NCI-H146 (cell line): ENCODE measurements around the gene MCOLN1.
"Not testable (repeated sequence)": the region's sequence is repeated elsewhere in the genome, so short reads cannot be mapped to it uniquely, and the experiment has no call there.

Experiments
- DNase-seq: peaks from one replicate; lab custom pipeline; 2025; lab: John Stamatoyannopoulos, UW

Gene MCOLN1

DNA sequence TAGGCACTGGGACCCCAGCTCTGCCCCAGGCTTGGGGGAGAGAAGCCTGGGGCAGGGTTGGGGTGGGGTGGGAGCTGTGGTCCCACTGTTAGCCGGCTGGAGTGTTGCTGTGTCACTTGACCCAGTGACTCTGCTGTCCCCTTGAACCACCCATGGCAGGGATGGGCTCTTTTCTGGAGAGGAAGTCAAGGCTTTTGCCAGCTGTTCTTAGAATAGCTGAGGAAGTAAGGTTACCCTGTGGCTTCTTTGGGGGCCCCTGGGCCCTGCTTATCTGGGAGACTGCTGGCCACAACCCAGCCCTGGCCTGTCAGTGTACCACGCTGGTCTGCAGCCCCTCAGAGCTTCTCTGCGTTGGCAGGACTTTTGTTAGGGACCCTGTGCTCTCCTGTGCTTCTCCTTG is 22.2 kb downstream of the MCOLN1 start:
- no peak for DNase-seq

DNA sequence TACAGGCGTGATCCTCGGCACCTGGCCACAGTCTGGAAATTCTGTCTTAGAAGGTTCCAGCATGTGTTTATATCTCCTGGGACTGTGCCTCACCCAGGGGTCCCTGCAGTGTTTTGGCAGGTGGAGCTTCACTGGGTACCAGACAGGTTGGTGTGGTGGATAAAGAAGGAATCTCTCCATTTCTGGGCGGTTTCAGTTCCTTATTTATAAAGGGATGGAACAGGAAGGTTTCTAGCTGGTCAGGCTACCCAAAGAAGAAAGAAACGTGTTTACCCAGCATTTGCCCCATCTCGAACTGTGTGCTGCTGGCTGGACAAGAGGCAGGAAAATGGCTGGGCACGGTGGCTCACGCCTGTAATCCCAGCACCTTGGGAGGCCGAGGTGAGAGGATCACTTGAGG is 22.9 kb downstream of the MCOLN1 start:
- DNase-seq: no peak

DNA sequence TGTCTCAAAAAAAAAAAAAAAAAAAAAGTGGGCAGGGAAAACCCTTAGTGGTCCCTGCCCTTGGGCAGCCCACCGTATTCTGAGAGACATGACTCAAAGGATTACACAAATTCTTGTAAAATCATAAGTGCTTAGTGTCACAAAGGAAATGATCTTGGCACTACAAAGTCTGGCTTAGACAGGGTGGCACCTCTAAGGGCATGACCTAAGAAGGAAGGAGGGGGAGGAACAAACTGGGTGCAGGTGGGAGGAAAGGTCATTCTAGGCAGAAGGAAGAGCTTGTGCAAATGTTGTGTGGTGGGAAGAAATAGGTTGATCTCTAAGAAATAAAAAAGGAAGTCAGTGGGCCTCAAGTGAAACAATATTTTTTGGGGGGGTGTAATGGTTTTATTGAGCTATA is 23.5 kb downstream of the MCOLN1 start:
- DNase-seq: no peak

DNA sequence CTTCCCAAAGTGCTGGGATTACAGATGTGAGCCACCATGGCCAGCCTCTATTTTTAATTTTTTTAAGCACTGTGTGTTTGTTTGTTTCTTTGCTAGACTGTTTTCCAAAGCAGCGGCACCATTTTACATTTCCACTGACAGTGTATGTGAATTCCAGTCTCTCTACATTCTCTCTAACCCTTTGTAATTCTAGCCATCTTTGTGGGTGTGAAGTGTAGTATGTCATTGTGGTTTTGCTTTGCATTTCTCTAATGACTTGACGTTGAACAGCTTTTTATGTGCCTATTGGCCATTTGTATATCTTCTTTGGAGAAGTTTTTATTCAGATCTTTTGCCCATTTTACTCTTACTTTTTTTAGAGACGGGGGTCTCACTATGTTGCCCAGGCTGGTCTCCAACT is 24.7 kb downstream of the MCOLN1 start:
- no peak for DNase-seq

DNA sequence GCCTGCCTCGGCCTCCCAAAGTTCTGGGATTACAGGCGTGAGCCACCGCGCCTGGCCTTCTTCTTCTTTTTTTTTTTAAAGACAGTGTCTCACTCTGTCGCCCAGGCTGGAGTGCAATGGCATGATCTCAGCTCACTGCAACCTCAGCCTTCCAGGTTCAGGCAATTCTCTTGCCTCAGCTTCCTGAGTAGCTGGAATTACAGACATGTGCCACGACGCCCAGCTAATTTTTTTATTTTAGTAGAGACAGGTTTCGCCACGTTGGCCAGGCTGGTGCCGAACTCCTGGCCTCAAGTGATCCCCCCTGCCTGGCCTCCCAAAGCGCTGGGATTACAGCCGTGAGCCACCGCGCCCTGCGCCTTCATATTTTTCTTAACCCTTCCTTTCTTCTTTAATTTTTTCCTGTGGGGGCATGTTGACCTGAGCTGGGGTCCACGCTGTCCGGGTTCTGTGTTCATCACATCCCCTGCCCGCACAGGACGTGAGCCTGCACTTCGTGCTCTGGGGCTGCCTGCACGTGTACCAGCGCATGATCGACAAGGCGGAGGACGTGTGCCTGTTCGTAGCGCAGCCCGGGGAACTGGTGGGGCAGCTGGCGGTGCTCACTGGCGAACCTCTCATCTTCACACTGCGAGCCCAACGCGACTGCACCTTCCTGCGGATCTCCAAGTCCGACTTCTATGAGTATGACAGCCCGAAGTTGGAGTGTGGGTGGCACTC is 27.2 kb downstream of the MCOLN1 start:
- DNase-seq: no peak

DNA sequence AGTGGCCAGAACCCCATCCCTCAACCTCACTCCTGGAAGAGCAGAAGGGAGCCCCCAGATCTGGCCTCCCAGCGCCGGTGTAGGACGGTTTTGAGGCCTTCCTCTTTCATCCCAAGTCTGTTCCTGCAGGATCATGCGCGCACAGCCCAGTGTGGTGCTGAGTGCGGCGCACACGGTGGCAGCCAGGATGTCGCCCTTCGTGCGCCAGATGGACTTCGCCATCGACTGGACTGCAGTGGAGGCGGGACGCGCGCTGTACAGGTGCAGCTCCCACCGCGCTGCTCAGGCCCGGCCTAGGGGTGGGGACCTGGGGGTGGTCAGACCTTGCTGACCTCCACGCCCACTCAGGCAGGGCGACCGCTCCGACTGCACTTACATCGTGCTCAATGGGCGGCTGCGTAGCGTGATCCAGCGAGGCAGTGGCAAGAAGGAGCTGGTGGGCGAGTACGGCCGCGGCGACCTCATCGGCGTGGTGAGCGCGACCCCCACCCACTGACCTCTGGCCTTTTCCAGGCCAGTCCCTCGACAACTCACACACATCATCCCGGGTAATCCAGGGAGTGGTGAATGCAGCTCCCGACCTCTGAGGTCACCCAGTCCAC is 27.8 kb downstream of the MCOLN1 start:
- DNase-seq: no peak

DNA sequence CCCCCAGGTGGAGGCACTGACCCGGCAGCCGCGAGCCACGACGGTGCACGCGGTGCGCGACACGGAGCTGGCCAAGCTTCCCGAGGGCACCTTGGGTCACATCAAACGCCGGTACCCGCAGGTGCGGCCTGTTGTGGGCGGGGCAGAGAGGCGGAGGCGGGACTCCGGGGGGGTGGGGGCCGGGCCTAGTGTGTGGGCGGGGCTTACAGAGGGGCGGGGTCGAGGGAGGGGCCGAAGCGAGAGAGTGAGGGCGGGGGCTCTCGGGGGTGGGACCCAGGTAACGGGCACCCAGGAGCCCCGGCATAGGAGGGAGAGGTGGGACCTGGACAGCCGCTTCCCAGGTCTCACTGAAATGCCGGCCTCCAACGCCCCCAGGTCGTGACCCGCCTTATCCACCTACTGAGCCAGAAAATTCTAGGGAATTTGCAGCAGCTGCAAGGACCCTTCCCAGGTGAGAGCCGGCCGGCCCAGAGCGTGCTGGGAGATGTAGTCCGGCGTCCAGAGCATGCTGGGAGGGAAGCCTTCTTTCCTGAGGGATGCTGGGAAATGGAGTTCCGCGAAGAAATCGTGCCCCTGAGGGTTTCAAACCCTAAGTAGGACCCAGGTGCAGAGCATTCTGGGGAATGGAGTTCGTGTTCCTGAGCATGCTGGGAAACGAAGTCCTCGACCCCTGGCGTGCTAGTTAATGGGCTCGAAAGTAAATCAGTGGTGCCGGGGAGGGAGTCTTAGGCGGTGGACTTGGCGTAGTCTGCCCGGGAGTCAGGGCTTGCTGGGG is 28.8 kb downstream of the MCOLN1 start:
- DNase-seq: peak; percentile 61

DNA sequence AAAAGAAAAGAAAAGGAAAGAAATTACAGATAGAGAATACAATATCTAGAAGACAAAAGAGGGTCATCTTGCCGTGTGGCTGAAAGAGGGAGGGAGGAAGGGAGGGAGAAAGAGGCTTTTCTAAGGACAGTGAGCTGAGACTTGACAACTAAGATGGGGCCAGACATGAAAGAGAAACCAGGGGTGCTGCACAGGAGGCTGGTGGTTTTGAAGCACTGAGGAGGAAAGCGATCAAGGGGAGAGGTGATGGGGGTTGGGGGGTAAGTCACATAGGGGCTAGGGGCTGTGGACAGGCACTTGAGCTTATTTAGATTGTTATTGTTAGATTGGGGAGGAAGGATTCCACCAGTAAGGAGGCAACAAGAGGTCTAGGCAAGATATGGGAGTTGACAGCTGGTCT is 30.4 kb downstream of the MCOLN1 start:
- DNase-seq: no peak

DNA sequence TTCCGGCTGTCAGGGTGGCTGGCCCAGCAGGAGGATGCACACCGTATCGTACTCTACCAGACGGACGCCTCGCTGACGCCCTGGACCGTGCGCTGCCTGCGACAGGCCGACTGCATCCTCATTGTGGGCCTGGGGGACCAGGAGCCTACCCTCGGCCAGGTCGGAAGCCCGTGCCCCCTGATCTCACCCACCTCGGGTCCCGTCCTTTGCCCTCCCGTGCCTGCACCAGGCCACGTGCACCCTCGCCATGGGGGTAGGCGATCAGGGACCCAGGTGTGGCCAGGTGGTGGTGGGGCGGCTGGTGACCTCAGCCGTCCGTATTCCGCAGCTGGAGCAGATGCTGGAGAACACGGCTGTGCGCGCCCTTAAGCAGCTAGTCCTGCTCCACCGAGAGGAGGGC is 32.1 kb downstream of the MCOLN1 start:
- no peak for DNase-seq

DNA sequence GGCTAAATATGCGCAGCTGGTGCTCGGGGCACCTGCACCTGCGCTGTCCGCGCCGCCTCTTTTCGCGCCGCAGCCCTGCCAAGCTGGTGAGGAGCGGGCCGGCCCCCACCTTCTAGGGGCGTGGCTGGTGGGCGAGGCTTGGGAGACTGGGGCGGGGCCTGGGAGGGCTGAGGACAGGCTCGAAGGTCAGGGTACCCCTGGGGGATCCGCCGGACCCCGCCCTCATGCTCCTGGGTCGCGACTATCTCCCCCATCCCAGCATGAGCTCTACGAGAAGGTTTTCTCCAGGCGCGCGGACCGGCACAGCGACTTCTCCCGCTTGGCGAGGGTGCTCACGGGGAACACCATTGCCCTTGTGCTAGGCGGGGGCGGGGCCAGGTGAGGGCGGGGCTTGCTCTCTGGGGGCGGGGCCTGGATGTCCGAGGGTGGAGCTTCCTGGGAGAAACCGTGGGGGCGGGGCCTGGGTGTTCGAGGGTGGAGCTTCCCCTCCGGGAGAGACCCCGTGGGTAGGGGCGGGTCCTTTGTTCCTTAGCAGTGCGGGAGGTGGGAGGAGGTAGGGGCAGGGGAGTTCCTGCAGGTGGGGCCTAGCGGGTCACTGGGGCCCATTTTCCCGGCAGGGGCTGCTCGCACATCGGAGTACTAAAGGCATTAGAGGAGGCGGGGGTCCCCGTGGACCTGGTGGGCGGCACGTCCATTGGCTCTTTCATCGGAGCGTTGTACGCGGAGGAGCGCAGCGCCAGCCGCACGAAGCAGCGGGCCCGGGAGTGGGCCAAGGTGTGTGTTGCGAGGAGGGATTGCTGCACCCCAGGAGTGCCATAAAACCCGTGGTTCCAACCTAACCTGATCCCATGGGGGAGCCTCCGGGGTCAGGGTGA is 32.8 kb downstream of the MCOLN1 start:
- DNase-seq: no peak

DNA sequence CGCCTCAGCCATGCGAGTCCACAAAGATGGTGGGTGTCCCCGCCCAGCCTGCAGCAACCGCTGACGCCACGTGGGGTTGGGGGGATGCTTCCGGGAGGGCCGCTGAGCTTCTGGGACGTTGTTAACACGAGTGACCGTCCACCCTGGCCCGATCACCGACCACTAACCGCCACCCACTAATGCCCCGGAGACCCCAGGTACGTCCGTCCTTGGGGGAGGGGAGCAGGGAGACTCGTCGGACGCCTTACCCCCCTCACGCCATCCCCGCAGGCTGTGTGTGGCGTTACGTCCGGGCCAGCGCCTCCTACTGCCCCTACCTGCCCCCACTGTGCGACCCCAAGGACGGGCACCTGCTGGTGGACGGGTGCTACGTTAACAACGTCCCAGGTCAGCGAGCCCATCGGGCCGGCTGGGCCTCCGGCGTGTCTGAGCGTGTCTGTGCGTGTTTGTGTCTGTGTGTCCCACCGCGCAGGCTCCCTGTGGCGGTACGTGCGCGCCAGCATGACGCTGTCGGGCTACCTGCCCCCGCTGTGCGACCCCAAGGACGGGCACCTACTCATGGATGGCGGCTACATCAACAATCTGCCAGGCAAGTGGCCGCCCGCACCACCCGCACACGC is 34.4 kb downstream of the MCOLN1 start:
- no peak for DNase-seq

DNA sequence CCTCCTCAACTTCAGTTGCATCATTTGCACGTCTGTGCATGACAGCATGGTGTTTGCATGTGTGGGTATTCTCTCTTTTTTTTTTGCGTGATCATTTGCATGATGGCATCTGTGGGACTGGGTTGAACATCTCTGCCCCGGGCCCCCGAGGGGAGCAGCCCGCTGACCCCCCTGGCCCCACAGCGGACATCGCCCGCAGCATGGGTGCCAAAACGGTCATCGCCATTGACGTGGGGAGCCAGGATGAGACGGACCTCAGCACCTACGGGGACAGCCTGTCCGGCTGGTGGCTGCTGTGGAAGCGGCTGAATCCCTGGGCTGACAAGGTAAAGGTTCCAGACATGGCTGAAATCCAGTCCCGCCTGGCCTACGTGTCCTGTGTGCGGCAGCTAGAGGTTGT is 36.2 kb downstream of the MCOLN1 start:
- DNase-seq: no peak

DNA sequence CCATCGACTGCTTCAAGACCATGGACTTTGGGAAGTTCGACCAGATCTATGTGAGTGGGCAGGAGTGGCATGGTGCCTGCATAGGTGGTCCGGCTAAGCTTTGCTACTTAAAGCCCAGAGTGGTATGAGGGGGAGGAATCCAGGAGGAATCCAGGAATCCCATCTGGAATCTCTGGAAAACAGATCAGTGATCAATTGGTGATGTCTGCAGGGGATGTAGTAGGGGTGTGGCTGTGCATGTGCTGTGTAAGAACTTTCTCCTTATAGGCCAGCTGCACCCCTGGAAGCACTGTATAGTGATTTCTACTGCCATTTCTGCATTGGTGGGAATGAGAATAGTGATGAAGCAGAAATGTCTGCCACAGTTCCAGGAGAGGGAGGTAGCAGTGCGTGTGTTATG is 36.7 kb downstream of the MCOLN1 start:
- no peak for DNase-seq

DNA sequence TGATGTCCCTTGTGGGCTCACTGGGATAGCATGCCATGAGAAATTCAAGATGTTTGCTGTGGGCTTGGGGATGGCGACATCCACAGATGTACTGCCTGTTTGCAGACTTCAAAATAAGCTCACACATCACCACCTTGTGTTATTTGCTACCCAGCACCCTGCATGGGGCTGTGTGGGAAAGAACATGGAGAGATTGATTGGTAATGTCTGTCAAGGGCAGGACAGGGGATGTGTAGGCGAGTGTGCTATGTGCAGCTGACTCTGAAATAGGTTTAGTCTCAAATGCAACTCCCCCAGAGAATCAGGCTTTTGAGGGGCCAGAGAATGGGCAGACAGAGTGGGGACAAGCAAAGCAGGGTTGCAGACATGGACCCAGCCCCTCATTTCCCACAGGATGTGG is 37.8 kb downstream of the MCOLN1 start:
- DNase-seq: no peak

DNA sequence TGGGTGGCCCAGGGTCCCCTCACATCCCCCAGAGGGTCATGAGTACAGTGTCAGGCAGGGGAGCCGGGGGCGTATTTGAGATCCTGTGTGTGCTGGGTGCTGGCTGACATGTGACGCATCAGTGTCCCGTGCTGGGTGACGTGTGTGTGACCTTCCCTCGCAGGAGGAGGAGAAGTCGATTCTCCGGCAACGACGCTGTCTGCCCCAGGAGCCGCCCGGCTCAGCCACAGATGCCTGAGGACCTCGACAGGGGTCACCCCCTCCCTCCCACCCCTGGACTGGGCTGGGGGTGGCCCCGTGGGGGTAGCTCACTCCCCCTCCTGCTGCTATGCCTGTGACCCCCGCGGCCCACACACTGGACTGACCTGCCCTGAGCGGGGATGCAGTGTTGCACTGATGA is 38.9 kb downstream of the MCOLN1 start:
- no peak for DNase-seq

DNA sequence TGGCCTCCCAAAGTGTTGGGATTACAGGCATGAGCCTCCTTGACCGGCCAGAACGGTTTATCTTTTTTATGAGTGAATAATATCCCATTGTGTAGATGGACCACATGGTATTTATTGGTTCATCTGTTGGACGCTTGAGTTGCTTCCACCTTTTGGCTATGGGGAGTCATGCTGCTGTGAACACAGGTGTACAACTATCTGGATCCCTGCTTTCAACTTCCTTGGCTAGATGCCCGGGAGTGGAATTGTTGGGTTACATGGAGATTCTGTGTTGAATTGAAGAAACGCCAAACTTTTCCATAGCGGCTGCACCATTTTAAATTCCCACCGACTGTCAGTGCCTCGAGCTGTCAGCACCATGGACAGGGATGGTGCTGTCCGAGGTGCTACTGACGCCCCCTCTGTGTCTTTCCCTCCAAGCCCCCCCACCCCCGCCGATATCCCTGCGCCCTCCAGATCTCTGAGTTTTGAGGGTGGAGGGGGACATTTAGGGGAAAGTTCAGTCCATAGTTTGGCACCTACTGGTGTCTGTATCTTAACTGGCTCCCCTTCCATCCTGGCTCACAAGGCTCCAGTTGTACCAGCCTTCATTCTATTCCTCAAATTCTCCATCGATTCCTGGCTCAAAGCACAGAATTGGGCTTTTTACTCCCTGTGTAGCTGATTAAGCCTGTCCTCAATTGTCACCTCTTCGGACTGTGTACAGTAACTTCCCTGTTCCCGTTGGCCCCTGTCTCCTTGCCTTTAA is 40.4 kb downstream of the MCOLN1 start:
- DNase-seq: no peak

DNA sequence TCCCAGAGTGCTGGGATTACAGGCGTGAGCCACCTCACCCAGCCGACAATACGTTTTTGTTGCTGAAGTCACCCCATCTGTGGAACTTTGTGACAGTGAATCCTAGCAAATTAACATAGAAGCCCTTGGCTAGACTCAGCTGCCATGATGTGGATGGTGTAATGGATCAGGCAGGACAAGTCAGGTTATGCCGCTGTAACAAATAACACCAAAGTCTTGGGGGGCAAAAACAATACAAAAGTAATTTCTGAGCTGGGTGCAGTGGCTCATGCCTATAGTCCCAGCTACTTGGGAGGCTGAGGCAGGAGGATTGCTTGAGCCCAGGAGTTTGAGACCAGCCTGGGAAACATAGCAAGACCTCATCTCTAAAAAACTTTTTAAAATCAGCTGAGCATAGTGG is 42.4 kb downstream of the MCOLN1 start:
- no peak for DNase-seq

DNA sequence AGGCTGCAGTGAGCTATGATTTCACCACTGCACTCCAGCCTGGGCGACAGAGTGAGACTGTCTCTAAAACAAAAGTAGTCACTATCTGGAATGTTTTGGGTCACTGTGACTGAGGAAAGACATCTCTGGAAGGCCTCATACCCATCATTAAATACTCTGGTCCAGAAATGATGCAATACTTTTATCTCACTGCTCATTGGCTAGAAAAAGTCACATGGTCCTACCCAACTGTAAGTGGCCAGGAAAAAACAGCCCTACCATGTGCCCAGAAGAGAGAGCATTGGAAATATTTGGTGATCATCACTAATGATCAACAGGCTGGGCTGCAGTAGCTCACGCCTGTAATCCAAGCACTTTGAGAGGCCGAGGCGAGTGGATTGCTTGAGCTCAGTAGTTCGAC is 42.9 kb downstream of the MCOLN1 start:
- no peak for DNase-seq

DNA sequence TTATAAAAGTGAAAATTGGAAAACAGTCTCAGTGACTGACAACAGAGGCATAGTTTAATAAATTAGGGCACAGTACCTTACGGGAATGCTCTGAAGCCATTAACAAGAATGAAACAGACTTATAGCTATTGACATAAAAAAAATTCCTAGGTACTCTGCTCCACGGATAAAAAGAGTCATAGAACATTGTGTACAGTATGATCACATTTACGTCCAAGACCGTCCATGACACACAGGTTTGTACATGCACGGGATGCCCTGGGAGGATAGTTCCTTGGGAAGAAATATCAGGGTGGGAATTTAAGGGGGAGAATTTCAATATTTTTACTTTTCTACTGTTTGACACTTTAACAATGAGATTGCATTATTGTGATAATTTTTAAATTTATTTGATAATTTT is 48.3 kb downstream of the MCOLN1 start:
- no peak for DNase-seq

DNA sequence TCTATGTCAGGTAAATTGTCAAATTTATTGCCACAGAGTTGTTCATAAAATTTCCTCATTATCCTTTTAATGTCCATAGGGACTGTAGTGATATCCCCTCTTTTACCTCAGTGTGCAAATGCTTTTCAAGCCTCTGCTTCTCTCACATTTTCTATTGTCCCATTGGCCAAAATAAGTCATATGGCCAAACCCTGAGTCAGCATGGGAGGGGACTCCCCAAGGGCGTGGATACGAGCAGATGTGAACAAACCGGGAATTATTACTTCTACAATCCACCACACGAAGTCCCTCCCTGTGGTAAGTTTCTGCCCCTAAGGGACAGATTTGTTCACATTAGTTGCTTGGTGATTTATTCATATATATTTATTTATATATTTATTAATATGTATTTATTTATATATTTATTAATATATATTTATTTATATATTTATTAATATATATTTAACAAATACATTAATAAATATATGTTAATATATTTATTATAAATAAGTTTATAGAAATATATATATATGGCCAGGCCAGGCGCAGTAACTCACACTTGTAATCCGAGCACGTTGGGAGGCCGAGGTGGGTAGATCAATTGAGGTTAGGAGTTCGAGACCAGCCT is 53.1 kb downstream of the MCOLN1 start:
- no peak for DNase-seq

DNA sequence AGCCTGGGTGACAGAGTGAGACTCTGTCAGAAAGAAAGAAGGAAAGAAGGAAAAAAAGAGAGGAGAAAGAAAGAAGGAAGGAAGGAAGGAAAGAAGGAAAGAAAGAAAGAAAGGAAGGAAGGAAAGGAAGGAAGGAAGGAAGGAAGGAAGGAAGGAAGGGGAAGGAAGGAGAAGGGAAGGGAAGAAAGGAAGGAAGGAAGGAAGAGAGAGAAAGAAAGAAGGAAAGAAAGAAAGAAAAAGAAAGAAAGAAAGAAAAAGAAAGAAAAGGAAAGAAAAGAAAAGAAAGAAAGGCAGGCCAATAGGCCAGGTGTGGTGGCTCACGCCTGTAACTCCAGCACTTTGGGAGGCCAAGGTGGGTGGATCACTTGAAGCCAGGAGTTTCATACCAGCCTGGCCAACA is 55.0 kb downstream of the MCOLN1 start:
- DNase-seq: not testable (repeated sequence)
